Measurements from ENCODE around the gene ST6GALNAC5. TPM values are rescaled to one million over a fixed set of nuclear protein-coding genes. Genes with fewer than 3 reads are reported as not detected.
A peak's percentile ranks its signal among the peaks of the same experiment; 100 is the strongest.

ST6GALNAC5 gene
- total RNA-seq, 3 donors from 2014 or later (not counting 1 experiment from before 2014, with no cell fraction given): not detected

- intact Hi-C loops (cut with micrococcal nuclease): no loop called here
- 89% methylated on average over 3 of the region's 4 CpGs for WGBS (ENCODE audit: insufficient coverage)
These were observed 41.0 kb upstream of the ST6GALNAC5 start for GRCh38 chr1:76826072-76826845.

GRCh38 chr1:76827066-76827465, 40.2 kb upstream of the ST6GALNAC5 start:
- Histone ChIP-seq H3K36me3 (ENCODE audit: control insufficient read depth, insufficient read depth, low read length) (no peaks in the 10 kb centered on the region), H3K27ac (ENCODE audit: low read length) (no peak overlapping the region), H3K4me3 (ENCODE audit: low read length) (no peak overlapping the region), H3K4me1 (ENCODE audit: control insufficient read depth, insufficient read depth, low read length) (no peaks in the 10 kb centered on the region), H3K9me3 (ENCODE audit: control insufficient read depth, insufficient read depth, low read length) (no peaks in the 10 kb centered on the region), H3K27me3 (ENCODE audit: control insufficient read depth, insufficient read depth, low read length) (no peaks in the 10 kb centered on the region)
- no peak for ATAC-seq
- H3K27me3 Mint-ChIP-seq (ENCODE audit: low read depth in 2 of 2): no peaks in the 10 kb centered on the region
- intact Hi-C loops (cut with micrococcal nuclease): no loop called here
- WGBS (ENCODE audit: insufficient coverage): 81% methylated on average over 2 of the region's 2 CpGs
- H3K4me1 Mint-ChIP-seq: peaks cover 0 to 3% of the 10 kb centered on the region in 2 donors
- H3K36me3 Mint-ChIP-seq: no peaks in the 10 kb centered on the region
- no peak for DNase-seq
- H3K4me3 Mint-ChIP-seq: no peak overlapping the region
- no peak overlapping the region for H3K27ac Mint-ChIP-seq
- no peak for TF ChIP-seq CTCF (IDR thresholded peaks at IDR 0.05)
- H3K9me3 Mint-ChIP-seq: peaks cover 0 to 3% of the 10 kb centered on the region in 2 donors

More at GRCh38 chr1:76826072-76826845, 41.0 kb upstream of the ST6GALNAC5 start:
- DNase-seq (no peak), ATAC-seq (no peak)
- no peaks in the 10 kb centered on the region for H3K36me3 Mint-ChIP-seq
- H3K9me3 ChIP-seq (ENCODE audit: control insufficient read depth, insufficient read depth, low read length): no peaks in the 10 kb centered on the region
- peaks cover 0 to 3% of the 10 kb centered on the region in 2 donors for H3K9me3 Mint-ChIP-seq
- H3K36me3 ChIP-seq (ENCODE audit: control insufficient read depth, insufficient read depth, low read length): no peaks in the 10 kb centered on the region
- H3K27me3 ChIP-seq (ENCODE audit: control insufficient read depth, insufficient read depth, low read length): no peaks in the 10 kb centered on the region
- H3K4me3 Mint-ChIP-seq: no peak overlapping the region
- TF ChIP-seq CTCF (IDR thresholded peaks at IDR 0.05): no peak
- no peak overlapping the region for H3K27ac Mint-ChIP-seq
- no peak overlapping the region for H3K27ac ChIP-seq (ENCODE audit: low read length)
- no peaks in the 10 kb centered on the region for H3K4me1 ChIP-seq (ENCODE audit: control insufficient read depth, insufficient read depth, low read length)
- no peaks in the 10 kb centered on the region for H3K27me3 Mint-ChIP-seq (ENCODE audit: low read depth in 2 of 2)
- H3K4me3 ChIP-seq (ENCODE audit: low read length): no peak overlapping the region
- peaks cover 0 to 3% of the 10 kb centered on the region in 2 donors for H3K4me1 Mint-ChIP-seq

GRCh38 chr1:76830373-76830772, 36.9 kb upstream of the ST6GALNAC5 start:
- WGBS (ENCODE audit: insufficient coverage): 40% methylated on average over 4 of the region's 6 CpGs
- H3K4me3 ChIP-seq (ENCODE audit: low read length): no peak overlapping the region
- H3K9me3 ChIP-seq (ENCODE audit: control insufficient read depth, insufficient read depth, low read length): no peaks in the 10 kb centered on the region
- no peak overlapping the region for H3K27ac Mint-ChIP-seq
- intact Hi-C loops (cut with micrococcal nuclease): no loop called here
- H3K27me3 Mint-ChIP-seq (ENCODE audit: low read depth in 2 of 2): peaks cover under 1 to 3% of the 10 kb centered on the region in 2 donors
- DNase-seq (no peak), ATAC-seq (peak in 1 of 3 donors; percentile 36)
- H3K4me3 Mint-ChIP-seq: no peak overlapping the region
- H3K36me3 ChIP-seq (ENCODE audit: control insufficient read depth, insufficient read depth, low read length): no peaks in the 10 kb centered on the region
- no peaks in the 10 kb centered on the region for H3K27me3 ChIP-seq (ENCODE audit: control insufficient read depth, insufficient read depth, low read length)
- H3K4me1 Mint-ChIP-seq: peaks cover 0 to 3% of the 10 kb centered on the region in 2 donors
- H3K36me3 Mint-ChIP-seq: no peaks in the 10 kb centered on the region
- H3K4me1 ChIP-seq (ENCODE audit: control insufficient read depth, insufficient read depth, low read length): no peaks in the 10 kb centered on the region
- H3K9me3 Mint-ChIP-seq: peaks cover 0 to under 1% of the 10 kb centered on the region in 2 donors
- TF ChIP-seq CTCF (IDR thresholded peaks at IDR 0.05): no peak
- no peak overlapping the region for H3K27ac ChIP-seq (ENCODE audit: low read length)
